Endothelial cell of umbilical vein (primary cell): ENCODE results near the gene IKZF1.

Source experiments
- EZH2 ChIP-seq: IDR thresholded peaks from 2 replicates; pipeline ENCODE4 v1.6.1; 2012; ENCODE audit warnings: borderline replicate concordance, low read depth, mild to moderate bottlenecking, moderate library complexity, low read length, inconsistent platforms; ENCODE audit not compliant: severe bottlenecking
- FOS ChIP-seq: IDR thresholded peaks from 2 replicates; pipeline ENCODE4 v1.6.1; 2011; ENCODE audit warnings: mild to moderate bottlenecking, low read length, moderate library complexity, borderline replicate concordance; ENCODE audit not compliant: insufficient read depth
- GATA2 ChIP-seq: IDR thresholded peaks from 2 replicates; pipeline ENCODE4 v1.7.0; 2011; ENCODE audit warnings: low read depth, mild to moderate bottlenecking, moderate library complexity, mixed read lengths, low read length; ENCODE audit not compliant: insufficient read length, insufficient read depth
- JUN ChIP-seq: IDR thresholded peaks from 2 replicates; pipeline ENCODE4 v1.6.1; 2011; ENCODE audit warnings: borderline replicate concordance, low read depth; ENCODE audit not compliant: insufficient read length, insufficient read depth
- MYC ChIP-seq: IDR thresholded peaks from one replicate; pipeline ENCODE4 v1.6.1; 2011; ENCODE audit warnings: mild to moderate bottlenecking, low read depth, low read length
- POLR2A ChIP-seq: IDR thresholded peaks from 2 replicates; pipeline ENCODE4 v1.6.1; 2012; ENCODE audit warnings: low read depth, mild to moderate bottlenecking, control low read depth, low read length
- POLR2AphosphoS5 ChIP-seq: IDR thresholded peaks from 2 replicates; pipeline ENCODE4 v1.6.1; 2012; ENCODE audit warnings: low read depth, mild to moderate bottlenecking, control low read depth, low read length, moderate library complexity; ENCODE audit not compliant: insufficient read depth
- TF ChIP-seq, protein P1 (sequence below), 2 donors: IDR thresholded peaks; 1 replicate in 1 of 2; 2 replicates in 1 of 2; pipeline ENCODE4 v1.5.1; 2011; ENCODE audit warnings: low read length in 2 of 2, mild to moderate bottlenecking in 2 of 2, moderate library complexity in 2 of 2, control low read depth in 1 of 2, inconsistent platforms in 1 of 2, low read depth in 1 of 2; ENCODE audit not compliant: insufficient read depth in 1 of 2; ENCODE audit errors: extremely low read depth in 1 of 2
- TF ChIP-seq, protein P2 (sequence below): IDR thresholded peaks from 2 replicates; pipeline ENCODE4 v1.6.1; 2011; ENCODE audit not compliant: insufficient read depth, insufficient read length

DNA sequence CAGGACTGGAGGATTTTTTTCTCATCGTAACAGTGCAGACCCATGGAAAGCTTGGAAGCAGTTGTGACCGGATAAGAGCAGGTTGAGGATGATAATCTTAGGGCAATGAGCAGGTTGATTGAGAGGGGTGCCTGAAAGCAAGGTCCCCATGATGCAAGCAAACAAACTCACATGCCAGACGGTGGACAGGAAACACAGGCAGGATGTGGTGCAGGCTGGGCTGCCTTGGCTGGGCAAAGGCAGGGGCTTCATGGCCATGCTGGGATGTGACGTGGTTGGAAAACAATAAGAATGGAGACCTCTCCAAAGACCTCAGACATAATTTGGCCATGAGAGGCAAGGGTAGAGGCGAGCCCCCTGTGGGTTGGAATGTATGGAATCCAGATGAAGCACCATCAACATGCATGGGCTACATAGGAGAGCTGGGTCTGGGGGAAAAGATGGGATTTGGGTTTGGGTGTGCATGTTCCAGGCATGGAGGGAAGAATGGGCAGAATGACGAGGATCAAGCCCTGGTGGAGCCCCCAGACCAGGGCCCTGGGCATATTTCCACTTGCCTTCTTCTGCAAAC, 58.3 kb downstream of the IKZF1 start:
- TF ChIP-seq GATA2 (no peak), POLR2A (no peak), FOS (no peak), JUN (no peak), POLR2AphosphoS5 (no peak), EZH2 (no peak), MYC (no peak)
- TF ChIP-seq, protein P1, sequence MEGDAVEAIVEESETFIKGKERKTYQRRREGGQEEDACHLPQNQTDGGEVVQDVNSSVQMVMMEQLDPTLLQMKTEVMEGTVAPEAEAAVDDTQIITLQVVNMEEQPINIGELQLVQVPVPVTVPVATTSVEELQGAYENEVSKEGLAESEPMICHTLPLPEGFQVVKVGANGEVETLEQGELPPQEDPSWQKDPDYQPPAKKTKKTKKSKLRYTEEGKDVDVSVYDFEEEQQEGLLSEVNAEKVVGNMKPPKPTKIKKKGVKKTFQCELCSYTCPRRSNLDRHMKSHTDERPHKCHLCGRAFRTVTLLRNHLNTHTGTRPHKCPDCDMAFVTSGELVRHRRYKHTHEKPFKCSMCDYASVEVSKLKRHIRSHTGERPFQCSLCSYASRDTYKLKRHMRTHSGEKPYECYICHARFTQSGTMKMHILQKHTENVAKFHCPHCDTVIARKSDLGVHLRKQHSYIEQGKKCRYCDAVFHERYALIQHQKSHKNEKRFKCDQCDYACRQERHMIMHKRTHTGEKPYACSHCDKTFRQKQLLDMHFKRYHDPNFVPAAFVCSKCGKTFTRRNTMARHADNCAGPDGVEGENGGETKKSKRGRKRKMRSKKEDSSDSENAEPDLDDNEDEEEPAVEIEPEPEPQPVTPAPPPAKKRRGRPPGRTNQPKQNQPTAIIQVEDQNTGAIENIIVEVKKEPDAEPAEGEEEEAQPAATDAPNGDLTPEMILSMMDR (IDR thresholded peaks at IDR 0.05; ENCODE audit: extremely low read depth in 1 of 2, insufficient read depth in 1 of 2, low read depth in 1 of 2, low read length in 2 of 2), result no peak
- TF ChIP-seq, protein P2, sequence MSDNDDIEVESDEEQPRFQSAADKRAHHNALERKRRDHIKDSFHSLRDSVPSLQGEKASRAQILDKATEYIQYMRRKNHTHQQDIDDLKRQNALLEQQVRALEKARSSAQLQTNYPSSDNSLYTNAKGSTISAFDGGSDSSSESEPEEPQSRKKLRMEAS, result no peak
